HepG2 (cell line): ENCODE data around the gene SLC25A43. TPM values are rescaled to one million over a fixed set of nuclear protein-coding genes. Genes with fewer than 3 reads are reported as not detected.
A peak's percentile ranks its signal among the peaks of the same experiment; 100 is the strongest.
"Not testable (repeated sequence)": the region's sequence is repeated elsewhere in the genome, so short reads cannot be mapped to it uniquely, and the experiment has no call there.

Experiments
- ATAC-seq: fragments of 200-7000 bp; cut with Tn5 transposase; 3 replicates; pipeline ENCODE4 v1.9.1; 2020; ENCODE audit warnings: mild to moderate bottlenecking, moderate library complexity
- BruUV-seq: library from RNA; stranded (reverse); fragments of 400-500 nt; replicated peaks from 2 replicates; lab custom pipeline; 2021; lab: Mats Ljungman, UMichigan
- CTCF ChIA-PET: fragments of 300-600 bp; formaldehyde crosslinking; extraction: SDS; loops from one replicate; lab custom pipeline; 2021; ENCODE audit warnings: low total read pairs, inconsistent platforms, low intra/inter-chr PET ratio; lab: Yijun Ruan, JAX
- POLR2A ChIA-PET: fragments of 350-600 bp; sonication (Branson Sonifier 250); formaldehyde crosslinking; loops from one replicate; lab custom pipeline; 2020; ENCODE audit warnings: antibody characterized with exemption, inconsistent platforms; lab: Yijun Ruan, JAX
- DNase-seq: peaks from one replicate; pipeline ENCODE4 v3.0.0-alpha.2; 2015; ENCODE audit warnings: low spot score
- FAIRE-seq: peaks from 3 replicates; lab custom pipeline; 2011; peaks lifted over from hg19 to GRCh38; lab: Jason Lieb, UNC
- H2AFZ ChIP-seq: one replicate; pipeline ENCODE4 v1.6.1; 2011; ENCODE audit warnings: low read length, inconsistent platforms
- H3K27ac ChIP-seq: fragments of 300-600 bp; 3 replicates; pipeline ENCODE4 v1.8.0; 2011; ENCODE audit warnings: mixed run types, mild to moderate bottlenecking, mixed read lengths, low read length, inconsistent platforms; ENCODE audit not compliant: insufficient read depth; ENCODE audit errors: extremely low read length
- H3K27me3 ChIP-seq, 2 experiments: fragments of 200-600 bp in 1 of 2; 2 replicates in 1 of 2; 3 replicates in 1 of 2; pipeline versions ENCODE4 v1.6.0 to v1.8.0; 2011; ENCODE audit warnings: low read length in 2 of 2, mild to moderate bottlenecking in 2 of 2, moderate library complexity in 2 of 2, inconsistent platforms in 1 of 2; ENCODE audit not compliant: insufficient read depth in 2 of 2, control insufficient read depth in 1 of 2
- H3K36me3 ChIP-seq, 2 experiments: fragments of 200-600 bp in 1 of 2; replicated peaks in 1 of 2; 2 replicates in 1 of 2; 3 replicates in 1 of 2; pipeline versions ENCODE4 v1.5.1 to v1.8.0; 2011; ENCODE audit warnings: low read length in 2 of 2, inconsistent platforms in 1 of 2; ENCODE audit not compliant: insufficient read depth in 2 of 2, control insufficient read depth in 1 of 2
- H3K4me1 ChIP-seq: 2 replicates; pipeline ENCODE4 v1.5.1; 2012; ENCODE audit warnings: low read length, inconsistent platforms; ENCODE audit not compliant: insufficient read depth
- H3K4me2 ChIP-seq: 2 replicates; pipeline ENCODE4 v1.6.0; 2011; ENCODE audit warnings: low read depth, low read length, inconsistent platforms
- H3K4me3 ChIP-seq, 3 experiments: fragments of 200-600 bp in 1 of 3; sonication (generic), shearing (Covaris generic) in 1 of 3; replicated peaks in 1 of 3; 2 replicates each; pipeline ENCODE4 v1.5.1; 2011 to 2016; ENCODE audit warnings: low read length in 3 of 3, inconsistent platforms in 2 of 3, low read depth in 2 of 3, mild to moderate bottlenecking in 2 of 3, control low read depth in 1 of 3, mixed read lengths in 1 of 3; ENCODE audit not compliant: insufficient read depth in 1 of 3
- H3K79me2 ChIP-seq: one replicate; pipeline ENCODE4 v1.6.1; 2011; ENCODE audit warnings: low read length, inconsistent platforms; ENCODE audit not compliant: insufficient read depth
- H3K9ac ChIP-seq: 2 replicates; pipeline ENCODE4 v1.6.0; 2011; ENCODE audit warnings: mild to moderate bottlenecking, low read depth, low read length, inconsistent platforms; ENCODE audit not compliant: insufficient read depth
- H3K9me3 ChIP-seq: 2 replicates; pipeline ENCODE4 v1.5.1; 2012; ENCODE audit warnings: mild to moderate bottlenecking, low read length
- H4K20me1 ChIP-seq: 2 replicates; pipeline ENCODE4 v1.6.0; 2011; ENCODE audit warnings: inconsistent platforms, mild to moderate bottlenecking, low read length, moderate library complexity; ENCODE audit not compliant: insufficient read depth
- MIER2 ChIP-seq: IDR thresholded peaks from 2 replicates; pipeline ENCODE4 v1.6.1; 2016; ENCODE audit warnings: missing biosample characterization, missing genetic modification reagents
- NFYB ChIP-seq: sonication (generic); formaldehyde crosslinking; IDR thresholded peaks from 2 replicates; pipeline ENCODE4 v1.4.0; 2020; ENCODE audit warnings: missing genetic modification reagents
- POLR2A ChIP-seq, 2 experiments: IDR thresholded peaks; 2 replicates each; pipeline ENCODE4 v1.6.1; 2011; ENCODE audit warnings: low read depth in 2 of 2, low read length in 2 of 2, mild to moderate bottlenecking in 1 of 2, moderate library complexity in 1 of 2; ENCODE audit not compliant: insufficient read depth in 1 of 2
- WGBS: methylation state at CpG from one replicate; pipeline ENCODE4 v1.1.6; 2017; ENCODE audit warnings: low lambda C conversion rate; 5-methylcytosine and 5-hydroxymethylcytosine counted together
- in situ Hi-C: cut with HindIII; loops from 2 replicates; pipeline ENCODE4 v1.10.0; 2017; ENCODE audit warnings: low pct_unique_long_range_greater_than_20kb; ENCODE audit not compliant: extremely low pct_ligation_motif_present
- intact Hi-C: fragments of 100-400 bp; cut with micrococcal nuclease; formaldehyde crosslinking; loops from one replicate; pipeline ENCODE4 v1.10.0; 2022; ENCODE audit not compliant: unreplicated experiment
- polyA plus RNA-seq, 8 experiments: library from polyadenylated mRNA; depleted of rRNA in 3 of 8; stranded (reverse) in 7 of 8; unstranded in 1 of 8; fragments of >200 nt; fragmentation: Illumina TruSeq in 4 of 8; extraction: Trizol in 4 of 8; gene quantifications; 2 replicates each; pipeline versions ENCODE4 v1.2.1 to v1.2.3, GENCODE V29; 2011 to 2016; ENCODE audit warnings: low read depth in 4 of 8, missing spikeins in 1 of 8, mixed read lengths in 1 of 8; ENCODE audit not compliant: insufficient read depth in 1 of 8
- total RNA-seq, 5 experiments: library from RNA; depleted of rRNA; stranded (reverse); fragments of >200 nt; fragmentation: Illumina TruSeq; extraction: Trizol; gene quantifications; 2 replicates each; pipeline ENCODE4 v1.2.3, GENCODE V29; 2016; ENCODE audit warnings: low read depth in 1 of 5

Gene SLC25A43
- total and polyA plus RNA-seq, 2 of the 13 experiments (the other 11 are each of a cell fraction or from before 2014, with no cell fraction given): 5.8 to 13.2 TPM

DNA sequence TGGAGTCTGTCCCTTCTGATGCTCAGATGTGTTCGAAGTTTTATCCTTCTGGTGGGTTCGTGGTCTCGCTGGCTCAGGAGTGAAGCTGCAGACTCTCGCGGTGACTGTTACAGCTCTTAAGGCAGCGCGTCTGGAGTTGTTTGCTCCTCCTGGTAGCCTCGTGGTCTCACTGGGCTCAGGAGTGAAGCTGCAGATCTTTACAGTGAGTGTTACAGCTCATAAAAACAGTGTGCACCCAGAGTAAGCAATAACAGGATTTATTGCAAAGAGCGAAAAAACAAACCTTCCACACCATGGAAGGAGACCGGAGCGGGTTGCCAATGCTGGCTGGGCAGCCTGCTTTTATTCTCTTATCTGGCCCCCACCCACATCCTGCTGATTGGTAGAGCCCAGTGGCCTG, 87.6 kb downstream of the SLC25A43 start:
- no peak overlapping the region for H3K4me3 ChIP-seq
- no peak overlapping the region for H3K9ac ChIP-seq
- H3K36me3 ChIP-seq: no peaks in the 10 kb centered on the region
- H4K20me1 ChIP-seq: no peaks in the 10 kb centered on the region
- no peak overlapping the region for H2AFZ ChIP-seq
- H3K27me3 ChIP-seq: no peaks in the 10 kb centered on the region
- H3K9me3 ChIP-seq: no peaks in the 10 kb centered on the region
- H3K27ac ChIP-seq: no peak overlapping the region
- TF ChIP-seq POLR2A (IDR thresholded peaks at IDR 0.05; ENCODE audit: insufficient read depth in 1 of 2, low read depth in 2 of 2, low read length in 2 of 2) (0 out of 4 replicates have a peak, but pooled peaks of 1 of the 2 experiments have one; percentile 21), NFYB (CRISPR knock-in tag) (0 out of 2 replicates have a peak, but pooled peaks have one; percentile 18), MIER2 (CRISPR knock-in tag) (no peak)
- H3K4me2 ChIP-seq: no peak overlapping the region
- in situ Hi-C loops (no loop called here), intact Hi-C loops (no loop called here)
- ATAC-seq (no peak), DNase-seq (no peak), FAIRE-seq (no peak)
- WGBS: 75% methylated on average over 8 of the region's 11 CpGs
- ChIA-PET POLR2A (interaction anchor here (1.0 to 1.1 kb wide), 2 partner anchors 9 to 25 kb away, joined by 3 read pairs; no protein-coding TSS in a partner anchor), CTCF (no interaction called here)
- no TSS peak for BruUV-seq
- H3K79me2 ChIP-seq: no peaks in the 10 kb centered on the region
- peaks cover 1% of the 10 kb centered on the region for H3K4me1 ChIP-seq

DNA sequence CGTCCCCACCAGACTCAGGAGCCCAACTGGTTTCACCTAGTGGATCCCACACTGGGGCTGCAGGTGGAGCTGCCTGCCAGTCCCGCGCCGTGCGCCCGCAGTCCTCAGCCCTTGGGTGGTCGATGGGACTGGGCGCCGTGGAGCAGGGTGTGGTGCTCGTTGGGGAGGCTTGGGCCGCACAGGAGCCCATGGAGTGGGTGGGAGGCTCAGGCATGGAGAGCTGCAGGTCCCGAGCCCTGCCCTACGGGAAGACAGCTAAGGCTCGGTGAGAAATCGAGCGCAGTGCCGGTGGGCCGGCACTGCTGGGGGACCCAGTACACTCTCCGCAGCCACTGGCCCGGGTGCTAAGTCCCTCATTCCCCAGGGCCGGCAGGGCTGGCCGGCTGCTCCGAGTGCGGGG, 88.6 kb downstream of the SLC25A43 start:
- CTCF ChIA-PET: interaction anchor here (0.8 to 2.2 kb wide), 2 partner anchors 25 kb away, joined by 3 to 43 read pairs; no protein-coding TSS in a partner anchor
- POLR2A ChIA-PET: not testable (repeated sequence)

More for the DNA sequence above, 88.6 kb downstream of the SLC25A43 start:
- H3K9me3 ChIP-seq, H3K27ac ChIP-seq, in situ Hi-C loops, ATAC-seq, H3K79me2 ChIP-seq, BruUV-seq, H2AFZ ChIP-seq, H3K27me3 ChIP-seq, H3K36me3 ChIP-seq, H3K9ac ChIP-seq, H3K4me1 ChIP-seq, H3K4me2 ChIP-seq, FAIRE-seq, H3K4me3 ChIP-seq, DNase-seq, H4K20me1 ChIP-seq: not testable (repeated sequence)
- intact Hi-C loops: loop anchor here (1.0 kb wide), 1 partner anchor 25 kb away; no protein-coding TSS in a partner anchor
- WGBS: no CpG with 5 or more reads among the region's 24 CpGs
